BLaER1 (cell line): Measurements from ENCODE around the gene CA9.
"Not testable (repeated sequence)": the region's sequence is repeated elsewhere in the genome, so short reads cannot be mapped to it uniquely, and the experiment has no call there.

Experiments
- H3K27ac ChIP-seq: shearing (Covaris generic); formaldehyde crosslinking; 2 replicates; pipeline ENCODE4 v1.8.1; 2022
- H3K27me3 ChIP-seq: shearing (Covaris generic); formaldehyde crosslinking; 2 replicates; pipeline ENCODE4 v1.8.1; 2022
- H3K36me3 ChIP-seq: shearing (Covaris generic); formaldehyde crosslinking; 2 replicates; pipeline ENCODE4 v1.8.1; 2022
- H3K4me1 ChIP-seq: shearing (Covaris generic); formaldehyde crosslinking; 2 replicates; pipeline ENCODE4 v1.8.1; 2022
- H3K4me2 ChIP-seq: shearing (Covaris generic); formaldehyde crosslinking; 2 replicates; pipeline ENCODE4 v1.8.1; 2022
- H3K4me3 ChIP-seq: shearing (Covaris generic); formaldehyde crosslinking; 2 replicates; pipeline ENCODE4 v1.8.1; 2022
- H3K9ac ChIP-seq: shearing (Covaris generic); formaldehyde crosslinking; 2 replicates; pipeline ENCODE4 v1.8.1; 2022
- H3K9me3 ChIP-seq: shearing (Covaris generic); formaldehyde crosslinking; 2 replicates; pipeline ENCODE4 v1.8.1; 2022
- H4K20me1 ChIP-seq: shearing (Covaris generic); formaldehyde crosslinking; 2 replicates; pipeline ENCODE4 v1.8.1; 2022
- Cebpa-rat ChIP-seq: shearing (Covaris generic); IDR thresholded peaks from 2 replicates; pipeline ENCODE4 v1.8.1; 2022

The CA9 gene

GRCh38 chr9:35673132-35674024, at the start of gene CA9:
CA9 (plus strand) TSS chr9:35673928; CDS start chr9:35673960, 32 bp downstream.
- Histone ChIP-seq H3K9me3 (no peaks in the 10 kb centered on the region), H3K27me3 (peaks cover 37% of the 10 kb centered on the region), H3K4me3 (no peak within 1 kb of the TSS), H3K9ac (no peak within 1 kb of the TSS), H3K4me2 (no peak within 1 kb of the TSS), H3K36me3 (no peaks in the 10 kb centered on the region), H4K20me1 (no peaks in the 10 kb centered on the region), H3K4me1 (0 out of 2 replicates have a peak, but pooled peaks cover 5% of the 10 kb centered on the region), H3K27ac (no peak within 1 kb of the TSS)
- TF ChIP-seq Cebpa-rat = no peak

GRCh38 chr9:35627575-35627974, 46.2 kb upstream of the CA9 start:
- peaks cover 65% of the 10 kb centered on the region for H3K4me1 ChIP-seq
- H3K9ac ChIP-seq = peak overlapping the region; percentile 29; the same call in 1 of the 2 replicates
- H3K4me3 ChIP-seq = no peak overlapping the region
- H3K27ac ChIP-seq = peak overlapping the region; percentile 53
- no peaks in the 10 kb centered on the region for H3K27me3 ChIP-seq
- H3K9me3 ChIP-seq = no peaks in the 10 kb centered on the region
- no peaks in the 10 kb centered on the region for H3K36me3 ChIP-seq
- peak overlapping the region; percentile 37 for H3K4me2 ChIP-seq
- no peak for TF ChIP-seq Cebpa-rat
- H4K20me1 ChIP-seq = no peaks in the 10 kb centered on the region

GRCh38 chr9:35628389-35628991, 45.2 kb upstream of the CA9 start:
- Histone ChIP-seq H3K36me3 (no peaks in the 10 kb centered on the region), H3K27me3 (no peaks in the 10 kb centered on the region), H3K4me2 (no peak overlapping the region), H3K27ac (peak overlapping the region; percentile 22), H4K20me1 (no peaks in the 10 kb centered on the region), H3K9me3 (no peaks in the 10 kb centered on the region), H3K4me1 (peaks cover 65% of the 10 kb centered on the region), H3K9ac (0 out of 2 replicates have a peak overlapping the region, but pooled peaks have one; percentile 29), H3K4me3 (no peak overlapping the region)
- TF ChIP-seq Cebpa-rat = no peak

GRCh38 chr9:35629597-35629996, 44.1 kb upstream of the CA9 start:
- Histone ChIP-seq H4K20me1 (no peaks in the 10 kb centered on the region), H3K36me3 (no peaks in the 10 kb centered on the region), H3K4me2 (no peak overlapping the region), H3K27me3 (no peaks in the 10 kb centered on the region), H3K9me3 (no peaks in the 10 kb centered on the region), H3K4me1 (peaks cover 72% of the 10 kb centered on the region), H3K27ac (no peak overlapping the region), H3K9ac (no peak overlapping the region), H3K4me3 (no peak overlapping the region)
- TF ChIP-seq Cebpa-rat = no peak

- H3K27me3 ChIP-seq = no peaks in the 10 kb centered on the region
- peak overlapping the region; percentile 82 for H3K9ac ChIP-seq
- peak overlapping the region; percentile 97 for H3K27ac ChIP-seq
- H3K4me1 ChIP-seq = peaks cover 85% of the 10 kb centered on the region
- no peak for TF ChIP-seq Cebpa-rat
- H3K9me3 ChIP-seq = peaks cover 7% of the 10 kb centered on the region; the same call in 1 of the 2 replicates
- H3K36me3 ChIP-seq = peaks cover 6% of the 10 kb centered on the region
- H3K4me3 ChIP-seq = peak overlapping the region; percentile 30
- peak overlapping the region; percentile 90 for H3K4me2 ChIP-seq
- H4K20me1 ChIP-seq = no peaks in the 10 kb centered on the region
Measured at GRCh38 chr9:35635730-35636129, 38.0 kb upstream of the CA9 start.

- H3K9me3 ChIP-seq = peaks cover 12% of the 10 kb centered on the region
- H3K4me3 ChIP-seq = peak overlapping the region; percentile 30
- no peaks in the 10 kb centered on the region for H3K27me3 ChIP-seq
- TF ChIP-seq Cebpa-rat = no peak
- peaks cover 90% of the 10 kb centered on the region for H3K4me1 ChIP-seq
- peak overlapping the region; percentile 97 for H3K27ac ChIP-seq
- H4K20me1 ChIP-seq = no peaks in the 10 kb centered on the region
- H3K9ac ChIP-seq = peak overlapping the region; percentile 82
- H3K4me2 ChIP-seq = peak overlapping the region; percentile 90
- H3K36me3 ChIP-seq = peaks cover 12% of the 10 kb centered on the region
Measured at GRCh38 chr9:35636135-35636876, 37.4 kb upstream of the CA9 start.

GRCh38 chr9:35636877-35637246, 36.9 kb upstream of the CA9 start:
- H3K4me3 ChIP-seq = peak overlapping the region; percentile 30; the same call in 1 of the 2 replicates
- peaks cover 95% of the 10 kb centered on the region for H3K4me1 ChIP-seq
- H3K27ac ChIP-seq = peak overlapping the region; percentile 97
- H3K9me3 ChIP-seq = peaks cover 12% of the 10 kb centered on the region
- peak overlapping the region; percentile 82 for H3K9ac ChIP-seq
- not testable (repeated sequence) for H3K27me3 ChIP-seq, H4K20me1 ChIP-seq
- H3K36me3 ChIP-seq = peaks cover 13% of the 10 kb centered on the region
- H3K4me2 ChIP-seq = peak overlapping the region; percentile 90

- peak overlapping the region; percentile 97 for H3K27ac ChIP-seq
- H4K20me1 ChIP-seq, H3K27me3 ChIP-seq: not testable (repeated sequence)
- peaks cover 13% of the 10 kb centered on the region for H3K36me3 ChIP-seq
- H3K4me1 ChIP-seq = peaks cover 100% of the 10 kb centered on the region
- peaks cover 12% of the 10 kb centered on the region for H3K9me3 ChIP-seq
- peak overlapping the region; percentile 31; the same call in 1 of the 2 replicates for H3K4me3 ChIP-seq
- H3K9ac ChIP-seq = 0 out of 2 replicates have a peak overlapping the region, but pooled peaks have one; percentile 82
- H3K4me2 ChIP-seq = peak overlapping the region; percentile 90
Measured at GRCh38 chr9:35637427-35637955, 36.2 kb upstream of the CA9 start.

- not testable (repeated sequence) for H3K4me3 ChIP-seq, H4K20me1 ChIP-seq, H3K27me3 ChIP-seq
- H3K9me3 ChIP-seq = peaks cover 12% of the 10 kb centered on the region
- peaks cover 13% of the 10 kb centered on the region for H3K36me3 ChIP-seq
- H3K9ac ChIP-seq = 0 out of 2 replicates have a peak overlapping the region, but pooled peaks have one; percentile 65
- H3K4me2 ChIP-seq = peak overlapping the region; percentile 90
- peak overlapping the region; percentile 97 for H3K27ac ChIP-seq
- peaks cover 100% of the 10 kb centered on the region for H3K4me1 ChIP-seq
Measured at GRCh38 chr9:35638751-35639150, 35.0 kb upstream of the CA9 start.

- H3K27me3 ChIP-seq, H4K20me1 ChIP-seq, H3K9ac ChIP-seq, H3K4me3 ChIP-seq: not testable (repeated sequence)
- Histone ChIP-seq H3K4me2 (peak overlapping the region; percentile 90), H3K4me1 (peaks cover 100% of the 10 kb centered on the region), H3K9me3 (peaks cover 12% of the 10 kb centered on the region), H3K36me3 (peaks cover 13% of the 10 kb centered on the region), H3K27ac (peak overlapping the region; percentile 97)
Measured at GRCh38 chr9:35639225-35639624, 34.5 kb upstream of the CA9 start.
